ENCODE measurements around the gene CCDC177.

The CCDC177 gene

GRCh38 chr14:69547701-69548348 lies 26.8 kb downstream of the CCDC177 start:
- Mint-ChIP-seq H3K36me3 (ENCODE audit: insufficient read depth) (no peaks in the 10 kb centered on the region), H3K9me3 (no peaks in the 10 kb centered on the region), H3K4me1 (no peaks in the 10 kb centered on the region), H3K4me3 (no peak overlapping the region), H3K27ac (ENCODE audit: low read depth) (no peak overlapping the region), H3K27me3 (peaks cover 65% of the 10 kb centered on the region)
- no peak for ATAC-seq (replicated peaks; ENCODE audit: extremely low read depth, poor library complexity, severe bottlenecking)
- DNase-seq (ENCODE audit: low spot score in 2 of 2) = no peak

GRCh38 chr14:69543341-69544115 lies 31.1 kb downstream of the CCDC177 start:
- no peak for ATAC-seq (replicated peaks; ENCODE audit: extremely low read depth, poor library complexity, severe bottlenecking)
- H3K27ac Mint-ChIP-seq (ENCODE audit: low read depth) = no peak overlapping the region
- H3K9me3 Mint-ChIP-seq = no peaks in the 10 kb centered on the region

GRCh38 chr14:69542311-69542710 lies 32.4 kb downstream of the CCDC177 start:
- no peak for DNase-seq (ENCODE audit: low spot score in 2 of 2)
- Mint-ChIP-seq H3K27ac (ENCODE audit: low read depth) (no peak overlapping the region), H3K9me3 (no peaks in the 10 kb centered on the region), H3K4me3 (no peak overlapping the region), H3K4me1 (no peaks in the 10 kb centered on the region), H3K27me3 (peaks cover 38% of the 10 kb centered on the region), H3K36me3 (ENCODE audit: insufficient read depth) (no peaks in the 10 kb centered on the region)
- ATAC-seq (replicated peaks; ENCODE audit: extremely low read depth, poor library complexity, severe bottlenecking) = no peak

More at GRCh38 chr14:69543341-69544115, 31.1 kb downstream of the CCDC177 start:
- Mint-ChIP-seq H3K4me3 (no peak overlapping the region), H3K27me3 (peaks cover 45% of the 10 kb centered on the region), H3K36me3 (ENCODE audit: insufficient read depth) (no peaks in the 10 kb centered on the region), H3K4me1 (no peaks in the 10 kb centered on the region)
- no peak for DNase-seq (ENCODE audit: low spot score in 2 of 2)

- ATAC-seq (replicated peaks; ENCODE audit: extremely low read depth, poor library complexity, severe bottlenecking) (no peak), DNase-seq (ENCODE audit: low spot score in 2 of 2) (no peak)
- H3K4me1 Mint-ChIP-seq = no peaks in the 10 kb centered on the region
- H3K27ac Mint-ChIP-seq (ENCODE audit: low read depth) = no peak overlapping the region
- H3K4me3 Mint-ChIP-seq = no peak overlapping the region
- H3K9me3 Mint-ChIP-seq = no peaks in the 10 kb centered on the region
- peaks cover 33% of the 10 kb centered on the region for H3K27me3 Mint-ChIP-seq
- no peaks in the 10 kb centered on the region for H3K36me3 Mint-ChIP-seq (ENCODE audit: insufficient read depth)
Observed at GRCh38 chr14:69540654-69541335, 33.9 kb downstream of the CCDC177 start.

GRCh38 chr14:69539631-69540410 lies 34.9 kb downstream of the CCDC177 start:
- DNase-seq (ENCODE audit: low spot score in 2 of 2) = no peak
- H3K36me3 Mint-ChIP-seq (ENCODE audit: insufficient read depth) = no peaks in the 10 kb centered on the region

GRCh38 chr14:69538766-69539165 lies 35.9 kb downstream of the CCDC177 start:
- Mint-ChIP-seq H3K36me3 (ENCODE audit: insufficient read depth) (no peaks in the 10 kb centered on the region), H3K27ac (ENCODE audit: low read depth) (no peak overlapping the region), H3K4me3 (no peak overlapping the region), H3K4me1 (no peaks in the 10 kb centered on the region), H3K9me3 (no peaks in the 10 kb centered on the region), H3K27me3 (peaks cover 36% of the 10 kb centered on the region)
- ATAC-seq (replicated peaks; ENCODE audit: extremely low read depth, poor library complexity, severe bottlenecking) (no peak), DNase-seq (ENCODE audit: low spot score in 2 of 2) (no peak)

More at GRCh38 chr14:69539631-69540410, 34.9 kb downstream of the CCDC177 start:
- no peak overlapping the region for H3K4me3 Mint-ChIP-seq
- peaks cover 38% of the 10 kb centered on the region for H3K27me3 Mint-ChIP-seq
- no peaks in the 10 kb centered on the region for H3K9me3 Mint-ChIP-seq
- no peaks in the 10 kb centered on the region for H3K4me1 Mint-ChIP-seq
- H3K27ac Mint-ChIP-seq (ENCODE audit: low read depth) = no peak overlapping the region
- no peak for ATAC-seq (replicated peaks; ENCODE audit: extremely low read depth, poor library complexity, severe bottlenecking)

GRCh38 chr14:69537900-69538299 lies 36.8 kb downstream of the CCDC177 start:
- ATAC-seq (replicated peaks; ENCODE audit: extremely low read depth, poor library complexity, severe bottlenecking) (no peak), DNase-seq (ENCODE audit: low spot score in 2 of 2) (no peak)
- Mint-ChIP-seq H3K27ac (ENCODE audit: low read depth) (no peak overlapping the region), H3K27me3 (peaks cover 38% of the 10 kb centered on the region), H3K9me3 (no peaks in the 10 kb centered on the region), H3K4me3 (no peak overlapping the region), H3K36me3 (ENCODE audit: insufficient read depth) (no peaks in the 10 kb centered on the region), H3K4me1 (no peaks in the 10 kb centered on the region)

- DNase-seq (ENCODE audit: low spot score in 2 of 2) (no peak), ATAC-seq (replicated peaks; ENCODE audit: extremely low read depth, poor library complexity, severe bottlenecking) (no peak)
- H3K9me3 Mint-ChIP-seq = no peaks in the 10 kb centered on the region
- no peaks in the 10 kb centered on the region for H3K4me1 Mint-ChIP-seq
- H3K27me3 Mint-ChIP-seq = peaks cover 37% of the 10 kb centered on the region
- H3K36me3 Mint-ChIP-seq (ENCODE audit: insufficient read depth) = no peaks in the 10 kb centered on the region
- no peak overlapping the region for H3K4me3 Mint-ChIP-seq
- no peak overlapping the region for H3K27ac Mint-ChIP-seq (ENCODE audit: low read depth)
Observed at GRCh38 chr14:69536971-69537370, 37.7 kb downstream of the CCDC177 start.

GRCh38 chr14:69535230-69535848 lies 39.3 kb downstream of the CCDC177 start:
- DNase-seq (ENCODE audit: low spot score in 2 of 2) (no peak), ATAC-seq (replicated peaks; ENCODE audit: extremely low read depth, poor library complexity, severe bottlenecking) (no peak)
- H3K4me1 Mint-ChIP-seq = no peaks in the 10 kb centered on the region

GRCh38 chr14:69532561-69533340 lies 41.9 kb downstream of the CCDC177 start:
- Mint-ChIP-seq H3K36me3 (ENCODE audit: insufficient read depth) (peaks cover 1% of the 10 kb centered on the region), H3K9me3 (no peaks in the 10 kb centered on the region), H3K27me3 (peaks cover 43% of the 10 kb centered on the region), H3K4me1 (no peaks in the 10 kb centered on the region), H3K27ac (ENCODE audit: low read depth) (no peak overlapping the region), H3K4me3 (no peak overlapping the region)
- ATAC-seq (replicated peaks; ENCODE audit: extremely low read depth, poor library complexity, severe bottlenecking) (no peak), DNase-seq (ENCODE audit: low spot score in 2 of 2) (no peak)

More at GRCh38 chr14:69535230-69535848, 39.3 kb downstream of the CCDC177 start:
- Mint-ChIP-seq H3K4me3 (no peak overlapping the region), H3K27ac (ENCODE audit: low read depth) (no peak overlapping the region), H3K9me3 (no peaks in the 10 kb centered on the region), H3K36me3 (ENCODE audit: insufficient read depth) (no peaks in the 10 kb centered on the region), H3K27me3 (peaks cover 40% of the 10 kb centered on the region)

GRCh38 chr14:69531135-69531534 lies 43.5 kb downstream of the CCDC177 start:
- no peak overlapping the region for H3K27ac Mint-ChIP-seq (ENCODE audit: low read depth)
- no peak for DNase-seq (ENCODE audit: low spot score in 2 of 2)
- H3K4me1 Mint-ChIP-seq = no peaks in the 10 kb centered on the region
- no peak for ATAC-seq (replicated peaks; ENCODE audit: extremely low read depth, poor library complexity, severe bottlenecking)
- peaks cover 37% of the 10 kb centered on the region for H3K27me3 Mint-ChIP-seq
- peaks cover 1% of the 10 kb centered on the region for H3K36me3 Mint-ChIP-seq (ENCODE audit: insufficient read depth)
- H3K4me3 Mint-ChIP-seq = no peak overlapping the region
- H3K9me3 Mint-ChIP-seq = no peaks in the 10 kb centered on the region
